Measurements from ENCODE around the gene ARID5A.
"Not testable (repeated sequence)": the region's sequence is repeated elsewhere in the genome, so short reads cannot be mapped to it uniquely, and the experiment has no call there.

The ARID5A gene

GRCh38 chr2:96494188-96494587, 42.4 kb upstream of the ARID5A start:
- TF ChIP-seq CTCF (IDR thresholded peaks at IDR 0.05; ENCODE audit: insufficient read depth, low read length, missing control alignments), result no peak
- DNase-seq (ENCODE audit: low read depth, low spot score), result no peak
- H3K4me3 ChIP-seq (ENCODE audit: low read depth, low read length), result no peak overlapping the region
- CTCF ChIA-PET, result interaction anchor here (1.3 to 6.0 kb wide), 2 partner anchors 13 to 16 kb away, joined by 3 to 42 read pairs; no protein-coding TSS in a partner anchor
- POLR2A ChIA-PET, result no interaction called here

- ChIA-PET POLR2A (no interaction called here), CTCF (interaction anchor here (1.0 to 6.0 kb wide), 4 partner anchors 10 to 88 kb away, joined by 3 to 42 read pairs (median 6); no protein-coding TSS in a partner anchor)
- DNase-seq (ENCODE audit: low read depth, low spot score), result no peak
- H3K4me3 ChIP-seq (ENCODE audit: low read depth, low read length), result no peak overlapping the region
- no peak for TF ChIP-seq CTCF (IDR thresholded peaks at IDR 0.05; ENCODE audit: insufficient read depth, low read length, missing control alignments)
Observed at GRCh38 chr2:96495982-96496629, 40.4 kb upstream of the ARID5A start.

- no peak for DNase-seq (ENCODE audit: low read depth, low spot score)
- ChIA-PET CTCF (interaction anchor here (1.0 to 1.2 kb wide), 2 partner anchors 11 to 91 kb away, joined by 4 to 5 read pairs; no protein-coding TSS in a partner anchor), POLR2A (no interaction called here)
- H3K4me3 ChIP-seq (ENCODE audit: low read depth, low read length), result no peak overlapping the region
- no peak for TF ChIP-seq CTCF (IDR thresholded peaks at IDR 0.05; ENCODE audit: insufficient read depth, low read length, missing control alignments)
Observed at GRCh38 chr2:96498021-96498431, 38.5 kb upstream of the ARID5A start.

- POLR2A ChIA-PET; CTCF ChIA-PET; H3K4me3 ChIP-seq (ENCODE audit: low read depth, low read length); DNase-seq (ENCODE audit: low read depth, low spot score): not testable (repeated sequence)
Observed at GRCh38 chr2:96498611-96499010, 37.9 kb upstream of the ARID5A start.

GRCh38 chr2:96499061-96499960, 37.2 kb upstream of the ARID5A start:
- CTCF ChIA-PET, result interaction anchor here (0.7 to 1.2 kb wide), 3 partner anchors 10 to 92 kb away, joined by 3 to 4 read pairs (median 3); no protein-coding TSS in a partner anchor
- no peak for DNase-seq (ENCODE audit: low read depth, low spot score)
- TF ChIP-seq CTCF (IDR thresholded peaks at IDR 0.05; ENCODE audit: insufficient read depth, low read length, missing control alignments), result no peak
- POLR2A ChIA-PET, result no interaction called here
- H3K4me3 ChIP-seq (ENCODE audit: low read depth, low read length), result no peak overlapping the region

- POLR2A ChIA-PET, result no interaction called here
- CTCF ChIA-PET, result interaction anchor here (1.1 kb wide), 1 partner anchor 93 kb away, joined by 3 read pairs; no protein-coding TSS in a partner anchor
- DNase-seq (ENCODE audit: low read depth, low spot score), result no peak
- TF ChIP-seq CTCF (IDR thresholded peaks at IDR 0.05; ENCODE audit: insufficient read depth, low read length, missing control alignments), result no peak
- H3K4me3 ChIP-seq (ENCODE audit: low read depth, low read length), result no peak overlapping the region
Observed at GRCh38 chr2:96500385-96501066, 36.0 kb upstream of the ARID5A start.

Data from AG04449 (cell line).